ENCODE measurements around the gene ABCF1.

Gene ABCF1

DNA sequence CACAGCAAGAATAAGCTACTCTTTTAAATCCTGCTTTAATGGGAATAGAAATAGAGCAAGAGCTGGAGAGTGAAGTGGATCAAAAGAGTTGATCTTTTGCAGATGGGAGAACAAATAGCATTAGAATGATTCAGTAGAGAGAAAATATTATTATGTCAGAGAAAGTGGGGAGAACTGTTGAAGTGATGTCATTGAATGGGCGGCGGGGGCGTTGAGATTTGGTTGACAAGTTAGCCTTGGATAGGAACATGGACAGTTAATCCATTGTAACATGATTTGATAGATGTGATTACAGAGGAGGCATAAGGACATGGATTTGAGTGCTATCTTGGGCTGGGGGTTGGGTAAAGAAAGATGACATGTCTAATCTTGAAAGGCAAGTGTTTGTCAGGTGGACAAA lies 64.6 kb downstream of the ABCF1 start:
- no peak for DNase-seq

DNA sequence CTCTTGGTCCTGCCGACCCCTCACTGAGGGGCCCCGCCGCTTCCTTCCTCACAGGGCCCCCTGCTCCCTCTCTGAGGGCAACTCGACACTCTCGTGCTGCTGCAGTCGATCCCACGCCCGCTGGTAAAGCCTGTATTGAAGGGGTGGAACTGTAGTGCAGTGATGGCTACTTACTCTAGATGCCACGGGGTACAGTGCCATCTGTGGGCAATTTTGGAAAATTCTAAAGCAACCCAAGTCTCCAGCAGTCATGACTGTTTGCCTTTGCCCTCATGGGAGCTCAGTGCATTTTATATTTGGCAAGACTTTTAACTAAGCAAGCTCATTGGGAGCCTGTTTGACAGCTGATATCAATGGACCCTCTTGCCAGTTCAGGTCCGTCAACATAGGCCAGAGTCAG lies 69.2 kb downstream of the ABCF1 start:
- no peak for DNase-seq

DNA sequence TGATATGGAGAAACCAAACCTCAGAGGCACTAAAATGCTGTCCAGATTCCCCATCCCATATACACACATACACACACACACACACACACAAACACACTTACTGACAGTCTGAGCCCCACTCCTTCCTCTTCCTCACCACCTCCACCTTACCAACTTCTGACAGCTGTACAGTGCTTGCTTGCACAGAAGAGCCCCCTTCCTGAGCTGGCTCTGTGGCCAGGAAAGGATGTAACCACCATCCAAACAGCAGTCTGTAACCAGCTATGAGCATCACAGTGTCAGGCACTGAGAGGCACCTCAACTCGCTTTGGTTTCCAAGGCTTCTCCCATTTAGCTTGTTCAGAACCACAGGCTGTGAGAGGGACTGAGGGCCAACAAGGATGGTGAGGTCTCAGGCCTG lies 69.8 kb downstream of the ABCF1 start:
- DNase-seq, result no peak

All from stimulated activated CD4-positive, alpha-beta T cell treated with anti-CD3 and anti-CD28 coated beads, Interleukin-12 subunit alpha, Interleukin-12 subunit beta, amount 100 ng/mL, for 4 hours (primary cell).